SK-N-SH treated with all-trans-retinoic acid at 6 μM for 48 hours (cell line): ENCODE measurements around the gene SMKR1.

ENCODE experiments used
- ATAC-seq: fragments of 200-7000 bp; cut with Tn5 transposase; 3 replicates; pipeline ENCODE4 v1.9.1; 2020; ENCODE audit warnings: mild to moderate bottlenecking, moderate library complexity
- ARNTL ChIP-seq: fragments of 450-650 bp; formaldehyde crosslinking; IDR thresholded peaks from 2 replicates; pipeline ENCODE4 v1.5.0; 2020; ENCODE audit warnings: low read depth, mild to moderate bottlenecking, moderate library complexity, borderline replicate concordance
- BACH2 ChIP-seq: fragments of 250-450 bp; sonication (Bioruptor Pico); IDR thresholded peaks from 2 replicates; pipeline ENCODE4 v1.9.0; 2021; ENCODE audit warnings: mild to moderate bottlenecking, borderline replicate concordance
- CREB5 ChIP-seq: fragments of 250-450 bp; sonication (Bioruptor Pico); IDR thresholded peaks from 2 replicates; pipeline ENCODE4 v1.5.1; 2020; ENCODE audit warnings: low read depth, mild to moderate bottlenecking, moderate library complexity
- CSDC2 ChIP-seq: fragments of 250-450 bp; sonication (Bioruptor Pico); IDR thresholded peaks from 2 replicates; pipeline ENCODE4 v1.5.0; 2020; ENCODE audit warnings: mild to moderate bottlenecking, moderate library complexity
- CSRNP3 ChIP-seq: fragments of 250-450 bp; sonication (Bioruptor Pico); IDR thresholded peaks from 2 replicates; pipeline ENCODE4 v1.5.1; 2021; ENCODE audit warnings: mild to moderate bottlenecking, moderate library complexity
- ESRRG ChIP-seq: fragments of 250-450 bp; sonication (Bioruptor Pico); IDR thresholded peaks from 2 replicates; pipeline ENCODE4 v1.6.1; 2021; ENCODE audit warnings: mild to moderate bottlenecking
- GLIS3 ChIP-seq: fragments of 250-450 bp; sonication (Bioruptor Pico); IDR thresholded peaks from 2 replicates; pipeline ENCODE4 v1.5.0; 2020; ENCODE audit warnings: mild to moderate bottlenecking, moderate library complexity
- ISL1 ChIP-seq: fragments of 250-450 bp; sonication (Bioruptor Pico); IDR thresholded peaks from 2 replicates; pipeline ENCODE4 v2.1.2; 2022; ENCODE audit warnings: mild to moderate bottlenecking, moderate library complexity
- OSR1 ChIP-seq: fragments of 250-450 bp; sonication (Bioruptor Pico); IDR thresholded peaks from 2 replicates; pipeline ENCODE4 v1.8.0; 2022; ENCODE audit warnings: moderate library complexity, mild to moderate bottlenecking, inconsistent platforms
- PATZ1 ChIP-seq: fragments of 250-450 bp; sonication (Bioruptor Pico); IDR thresholded peaks from 2 replicates; pipeline ENCODE4 v1.8.0; 2020; ENCODE audit warnings: mild to moderate bottlenecking, moderate library complexity, borderline replicate concordance
- POU6F1 ChIP-seq: fragments of 250-450 bp; sonication (Bioruptor Pico); IDR thresholded peaks from 2 replicates; pipeline ENCODE4 v1.8.0; 2021; ENCODE audit warnings: low read depth, mild to moderate bottlenecking, moderate library complexity, borderline replicate concordance
- RARB ChIP-seq: fragments of 250-450 bp; sonication (Bioruptor Pico); IDR thresholded peaks from 2 replicates; pipeline ENCODE4 v1.8.0; 2021; ENCODE audit warnings: mild to moderate bottlenecking, moderate library complexity
- SNAI2 ChIP-seq: fragments of 250-450 bp; sonication (Bioruptor Pico); IDR thresholded peaks from 2 replicates; pipeline ENCODE4 v1.5.0; 2020; ENCODE audit warnings: mild to moderate bottlenecking, moderate library complexity
- TCF4 ChIP-seq: fragments of 250-450 bp; sonication (Bioruptor Pico); IDR thresholded peaks from 2 replicates; pipeline ENCODE4 v1.8.0; 2021; ENCODE audit warnings: mild to moderate bottlenecking, moderate library complexity, borderline replicate concordance
- TOX ChIP-seq: fragments of 250-450 bp; sonication (Bioruptor Pico); IDR thresholded peaks from 2 replicates; pipeline ENCODE4 v1.8.0; 2021; ENCODE audit warnings: mild to moderate bottlenecking, moderate library complexity, borderline replicate concordance
- ZC3H10 ChIP-seq: fragments of 250-450 bp; sonication (Bioruptor Pico); IDR thresholded peaks from 2 replicates; pipeline ENCODE4 v1.5.1; 2021; ENCODE audit warnings: mild to moderate bottlenecking, moderate library complexity
- ZFP3 ChIP-seq: fragments of 250-450 bp; sonication (Bioruptor Pico); IDR thresholded peaks from 2 replicates; pipeline ENCODE4 v1.5.0; 2020; ENCODE audit warnings: mild to moderate bottlenecking, moderate library complexity
- ZNF565 ChIP-seq: fragments of 450-650 bp; formaldehyde crosslinking; conservative IDR thresholded peaks from 2 replicates; pipeline ENCODE4 v1.5.0; 2020; ENCODE audit warnings: low read depth, mild to moderate bottlenecking, moderate library complexity
- ZNF70 ChIP-seq: fragments of 450-650 bp; formaldehyde crosslinking; IDR thresholded peaks from 2 replicates; pipeline ENCODE4 v1.5.0; 2020; ENCODE audit warnings: mild to moderate bottlenecking, moderate library complexity
- ZNF8 ChIP-seq: fragments of 450-650 bp; formaldehyde crosslinking; IDR thresholded peaks from 2 replicates; pipeline ENCODE4 v1.5.0; 2020; ENCODE audit warnings: mild to moderate bottlenecking, moderate library complexity

SMKR1 gene

GRCh38 chr7:129466796-129467195, 35.5 kb upstream of the SMKR1 start:
- TF ChIP-seq TOX (CRISPR knock-in tag) (no peak), ARNTL (CRISPR knock-in tag) (no peak), ISL1 (CRISPR knock-in tag) (no peak), SNAI2 (CRISPR knock-in tag) (no peak), OSR1 (CRISPR knock-in tag) (no peak), TCF4 (CRISPR knock-in tag) (no peak), ZNF8 (CRISPR knock-in tag) (no peak), ZFP3 (CRISPR knock-in tag) (no peak), CSRNP3 (CRISPR knock-in tag) (no peak), GLIS3 (CRISPR knock-in tag) (no peak), ZNF565 (no peak), ZNF70 (CRISPR knock-in tag) (no peak), CREB5 (CRISPR knock-in tag) (no peak), RARB (no peak), ZC3H10 (no peak)
- TF ChIP-seq, all 23 proteins: peak for 0
- ATAC-seq, result no peak

GRCh38 chr7:129468087-129468486, 34.2 kb upstream of the SMKR1 start:
- TF ChIP-seq BACH2 (CRISPR knock-in tag), result no peak
- no peak for TF ChIP-seq ZFP3 (CRISPR knock-in tag)
- no peak for TF ChIP-seq TCF4 (CRISPR knock-in tag)
- no peak for TF ChIP-seq ESRRG

GRCh38 chr7:129468547-129468946, 33.8 kb upstream of the SMKR1 start:
- TF ChIP-seq TCF4 (CRISPR knock-in tag) (no peak), RARB (no peak)
- ATAC-seq, result no peak

More at GRCh38 chr7:129468087-129468486, 34.2 kb upstream of the SMKR1 start:
- ATAC-seq, result no peak

- ATAC-seq, result no peak
Observed at GRCh38 chr7:129469930-129470329, 32.4 kb upstream of the SMKR1 start.

GRCh38 chr7:129470411-129470810, 31.9 kb upstream of the SMKR1 start:
- no peak; the same call in 2 of the 3 replicates for ATAC-seq
- TF ChIP-seq ZNF70 (CRISPR knock-in tag) (no peak), POU6F1 (CRISPR knock-in tag) (no peak), ZNF8 (CRISPR knock-in tag) (no peak), CSRNP3 (CRISPR knock-in tag) (no peak), ARNTL (CRISPR knock-in tag) (no peak), TCF4 (CRISPR knock-in tag) (peak; percentile 51; the same call in 1 of the 2 replicates), ESRRG (no peak)

More at GRCh38 chr7:129469930-129470329, 32.4 kb upstream of the SMKR1 start:
- no peak for TF ChIP-seq GLIS3 (CRISPR knock-in tag)
- TF ChIP-seq ESRRG, result no peak
- TF ChIP-seq ZFP3 (CRISPR knock-in tag), result no peak
- no peak for TF ChIP-seq ZC3H10
- TF ChIP-seq BACH2 (CRISPR knock-in tag), result no peak
- TF ChIP-seq ZNF8 (CRISPR knock-in tag), result no peak
- no peak for TF ChIP-seq ZNF70 (CRISPR knock-in tag)
- no peak for TF ChIP-seq SNAI2 (CRISPR knock-in tag)

- ATAC-seq, result no peak
- no peak for TF ChIP-seq PATZ1
- TF ChIP-seq SNAI2 (CRISPR knock-in tag), result no peak
- TF ChIP-seq CSDC2, result no peak
- TF ChIP-seq ZNF70 (CRISPR knock-in tag), result no peak
- no peak for TF ChIP-seq OSR1 (CRISPR knock-in tag)
- TF ChIP-seq ZNF8 (CRISPR knock-in tag), result no peak
- TF ChIP-seq TOX (CRISPR knock-in tag), result no peak
- no peak for TF ChIP-seq CREB5 (CRISPR knock-in tag)
- no peak for TF ChIP-seq ZC3H10
- TF ChIP-seq ZNF565, result no peak
Observed at GRCh38 chr7:129471402-129471827, 30.9 kb upstream of the SMKR1 start.
